Activated CD4-positive, CD25-positive, alpha-beta regulatory T cell treated with anti-CD3 and anti-CD28 coated beads, Interleukin-2, amount 50 U/mL, for 16 hours (primary cell): ENCODE data around the gene LYRM4.
A peak's percentile ranks its signal among the peaks of the same experiment; 100 is the strongest.

ENCODE experiments used
- DNase-seq: peaks from one replicate; pipeline ENCODE4 v3.0.0-alpha.2; 2020; ENCODE audit warnings: low read depth, low spot score

LYRM4 gene

GRCh38 chr6:5146398-5146797 lies 114.4 kb downstream of the LYRM4 start:
- DNase-seq = no peak

- DNase-seq = peak; percentile 67
Measured at GRCh38 chr6:5143634-5144311, 117.0 kb downstream of the LYRM4 start.

GRCh38 chr6:5142915-5143314 lies 117.8 kb downstream of the LYRM4 start:
- no peak for DNase-seq

- DNase-seq = no peak
Measured at GRCh38 chr6:5142131-5142530, 118.6 kb downstream of the LYRM4 start.

GRCh38 chr6:5141046-5141445 lies 119.7 kb downstream of the LYRM4 start:
- no peak for DNase-seq

GRCh38 chr6:5139828-5140771 lies 120.7 kb downstream of the LYRM4 start:
- DNase-seq = no peak

- no peak for DNase-seq
Measured at GRCh38 chr6:5138995-5139827, 121.5 kb downstream of the LYRM4 start.

- DNase-seq = no peak
Measured at GRCh38 chr6:5136851-5137250, 123.9 kb downstream of the LYRM4 start.

GRCh38 chr6:5135788-5136376 lies 124.9 kb downstream of the LYRM4 start:
- peak; percentile 33 for DNase-seq

- DNase-seq = no peak
Measured at GRCh38 chr6:5133943-5134342, 126.8 kb downstream of the LYRM4 start.

- DNase-seq = no peak
Measured at GRCh38 chr6:5132731-5133130, 128.0 kb downstream of the LYRM4 start.

GRCh38 chr6:5130135-5130866 lies 130.4 kb downstream of the LYRM4 start:
- no peak for DNase-seq

GRCh38 chr6:5128351-5128750 lies 132.4 kb downstream of the LYRM4 start:
- no peak for DNase-seq

- DNase-seq = no peak
Measured at GRCh38 chr6:5127106-5127687, 133.6 kb downstream of the LYRM4 start.

GRCh38 chr6:5126214-5126613 lies 134.5 kb downstream of the LYRM4 start:
- no peak for DNase-seq

GRCh38 chr6:5125152-5126006 lies 135.4 kb downstream of the LYRM4 start:
- DNase-seq = no peak

GRCh38 chr6:5124526-5124925 lies 136.2 kb downstream of the LYRM4 start:
- no peak for DNase-seq

GRCh38 chr6:5123296-5124143 lies 137.2 kb downstream of the LYRM4 start:
- DNase-seq = no peak
